Neural cell (in vitro differentiated cells): ENCODE measurements around the gene PALMD. TPM values are rescaled to one million over a fixed set of nuclear protein-coding genes. Genes with fewer than 3 reads are reported as not detected.

Experiments
- H2AFZ ChIP-seq: fragments of 200-600, 300-800 bp; sonication (generic), shearing (Covaris generic); 2 replicates; pipeline ENCODE4 v1.6.0; 2014; ENCODE audit warnings: low read depth, mild to moderate bottlenecking, antibody characterized with exemption, low read length, moderate library complexity
- H3F3A ChIP-seq: fragments of 200-600 bp; shearing (Covaris generic); 2 replicates; pipeline ENCODE4 v1.6.1; 2016; ENCODE audit warnings: mild to moderate bottlenecking, moderate library complexity, mixed read lengths, antibody characterized with exemption, low read length; ENCODE audit not compliant: insufficient read depth, poor library complexity, severe bottlenecking
- H3K27ac ChIP-seq: fragments of 200-600, 300-800 bp; sonication (generic), shearing (Covaris generic); 2 replicates; pipeline ENCODE4 v1.5.1; 2014; ENCODE audit warnings: mild to moderate bottlenecking, low read length, moderate library complexity
- H3K27me3 ChIP-seq: fragments of 300-800, 200-600 bp; sonication (generic), shearing (Covaris generic); 2 replicates; pipeline ENCODE4 v1.6.0; 2014; ENCODE audit warnings: mild to moderate bottlenecking, low read depth, low read length, moderate library complexity; ENCODE audit not compliant: insufficient read depth
- H3K36me3 ChIP-seq: fragments of 300-800, 200-600 bp; sonication (generic), shearing (Covaris generic); 2 replicates; pipeline ENCODE4 v1.5.1; 2014; ENCODE audit warnings: mild to moderate bottlenecking, antibody characterized with exemption, low read length, moderate library complexity; ENCODE audit not compliant: insufficient read depth
- H3K4me2 ChIP-seq: fragments of 300-800, 200-600 bp; sonication (generic), shearing (Covaris generic); 2 replicates; pipeline ENCODE4 v1.6.0; 2014; ENCODE audit warnings: mild to moderate bottlenecking, low read length
- H3K4me3 ChIP-seq: fragments of 300-800, 200-600 bp; sonication (generic), shearing (Covaris generic); 2 replicates; pipeline ENCODE4 v1.5.1; 2014; ENCODE audit warnings: mild to moderate bottlenecking, low read length, moderate library complexity
- H3K79me2 ChIP-seq: fragments of 200-600 bp; shearing (Covaris generic); replicated peaks from 2 replicates; pipeline ENCODE4 v1.6.0; 2014; ENCODE audit warnings: mild to moderate bottlenecking, low read length, moderate library complexity; ENCODE audit not compliant: insufficient read depth
- H3K9ac ChIP-seq: fragments of 300-800, 200-600 bp; sonication (generic), shearing (Covaris generic); 2 replicates; pipeline ENCODE4 v1.6.1; 2016; ENCODE audit warnings: mild to moderate bottlenecking, low read length, mixed read lengths
- H3K9me2 ChIP-seq: fragments of 200-600 bp; shearing (Covaris generic); 2 replicates; pipeline ENCODE4 v1.6.1; 2016; ENCODE audit warnings: mild to moderate bottlenecking, low read length, mixed read lengths; ENCODE audit not compliant: insufficient read depth
- H3K9me3 ChIP-seq: fragments of 200-600, 300-800 bp; sonication (generic), shearing (Covaris generic); 2 replicates; pipeline ENCODE4 v1.6.1; 2016; ENCODE audit warnings: mild to moderate bottlenecking, mixed run types, low read length, moderate library complexity, mixed read lengths
- H4K20me1 ChIP-seq: fragments of 200-600 bp; shearing (Covaris generic); 2 replicates; pipeline ENCODE4 v1.6.1; 2016; ENCODE audit warnings: mild to moderate bottlenecking, mixed run types; ENCODE audit not compliant: insufficient read depth
- EP300 ChIP-seq: fragments of 450-650 bp; conservative IDR thresholded peaks from 2 replicates; pipeline ENCODE4 v1.6.1; 2014; ENCODE audit warnings: antibody characterized with exemption, mild to moderate bottlenecking, moderate library complexity; ENCODE audit not compliant: poor library complexity, severe bottlenecking
- EZH2 ChIP-seq: fragments of 200-600, 300-800 bp; shearing (Covaris generic), sonication (generic); IDR thresholded peaks from 2 replicates; pipeline ENCODE4 v1.6.1; 2014; ENCODE audit warnings: antibody characterized with exemption, low read length, borderline replicate concordance, mild to moderate bottlenecking; ENCODE audit not compliant: insufficient read depth, poor library complexity, severe bottlenecking
- MXI1 ChIP-seq: fragments of 450-650 bp; conservative IDR thresholded peaks from 2 replicates; pipeline ENCODE4 v1.6.1; 2014; ENCODE audit warnings: antibody characterized with exemption, mild to moderate bottlenecking; ENCODE audit not compliant: poor library complexity, severe bottlenecking
- POLR2AphosphoS5 ChIP-seq: IDR thresholded peaks from 2 replicates; pipeline ENCODE4 v1.6.1; 2012
- RAD21 ChIP-seq: fragments of 450-650 bp; conservative IDR thresholded peaks from 2 replicates; pipeline ENCODE4 v1.6.1; 2014; ENCODE audit warnings: antibody characterized with exemption, mild to moderate bottlenecking, moderate library complexity
- REST ChIP-seq: IDR thresholded peaks from 2 replicates; pipeline ENCODE4 v1.6.1; 2012; ENCODE audit warnings: borderline replicate concordance
- SMC3 ChIP-seq: fragments of 450-650 bp; conservative IDR thresholded peaks from 2 replicates; pipeline ENCODE4 v1.6.1; 2014; ENCODE audit warnings: antibody characterized with exemption, mild to moderate bottlenecking, moderate library complexity; ENCODE audit not compliant: poor library complexity
- TAF1 ChIP-seq: IDR thresholded peaks from 2 replicates; pipeline ENCODE4 v1.6.1; 2012; ENCODE audit warnings: low read depth
- polyA plus RNA-seq: library from polyadenylated mRNA; depleted of rRNA; stranded (reverse); fragments of >200 nt; gene quantifications from 2 replicates; pipeline ENCODE4 v1.2.3, GENCODE V29; 2014
- TF ChIP-seq, protein P1 (sequence below): fragments of 450-650 bp; IDR thresholded peaks from 2 replicates; pipeline ENCODE4 v1.5.1; 2014; ENCODE audit warnings: antibody characterized with exemption, mild to moderate bottlenecking, moderate library complexity; ENCODE audit not compliant: poor library complexity, severe bottlenecking

PALMD gene
- polyA plus RNA-seq, 1 donor from 2014 or later, result 19.4 TPM

- no peaks in the 10 kb centered on the region for H3F3A ChIP-seq
- H3K9me3 ChIP-seq, result no peaks in the 10 kb centered on the region
- H3K9me2 ChIP-seq, result no peaks in the 10 kb centered on the region
- H3K9ac ChIP-seq, result no peak overlapping the region
- TF ChIP-seq REST, result no peak
- TF ChIP-seq EP300, result no peak
- no peak for TF ChIP-seq SMC3
- no peak for TF ChIP-seq RAD21
- TF ChIP-seq POLR2AphosphoS5, result no peak
- TF ChIP-seq MXI1, result no peak
- TF ChIP-seq, protein P1, sequence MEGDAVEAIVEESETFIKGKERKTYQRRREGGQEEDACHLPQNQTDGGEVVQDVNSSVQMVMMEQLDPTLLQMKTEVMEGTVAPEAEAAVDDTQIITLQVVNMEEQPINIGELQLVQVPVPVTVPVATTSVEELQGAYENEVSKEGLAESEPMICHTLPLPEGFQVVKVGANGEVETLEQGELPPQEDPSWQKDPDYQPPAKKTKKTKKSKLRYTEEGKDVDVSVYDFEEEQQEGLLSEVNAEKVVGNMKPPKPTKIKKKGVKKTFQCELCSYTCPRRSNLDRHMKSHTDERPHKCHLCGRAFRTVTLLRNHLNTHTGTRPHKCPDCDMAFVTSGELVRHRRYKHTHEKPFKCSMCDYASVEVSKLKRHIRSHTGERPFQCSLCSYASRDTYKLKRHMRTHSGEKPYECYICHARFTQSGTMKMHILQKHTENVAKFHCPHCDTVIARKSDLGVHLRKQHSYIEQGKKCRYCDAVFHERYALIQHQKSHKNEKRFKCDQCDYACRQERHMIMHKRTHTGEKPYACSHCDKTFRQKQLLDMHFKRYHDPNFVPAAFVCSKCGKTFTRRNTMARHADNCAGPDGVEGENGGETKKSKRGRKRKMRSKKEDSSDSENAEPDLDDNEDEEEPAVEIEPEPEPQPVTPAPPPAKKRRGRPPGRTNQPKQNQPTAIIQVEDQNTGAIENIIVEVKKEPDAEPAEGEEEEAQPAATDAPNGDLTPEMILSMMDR, result no peak
- TF ChIP-seq TAF1, result no peak
- no peak for TF ChIP-seq EZH2
- H3K27me3 ChIP-seq, result no peaks in the 10 kb centered on the region
- H2AFZ ChIP-seq, result no peak overlapping the region
- H3K4me3 ChIP-seq, result no peak overlapping the region
- no peak overlapping the region for H3K4me2 ChIP-seq
- no peaks in the 10 kb centered on the region for H3K79me2 ChIP-seq
- H3K36me3 ChIP-seq, result no peaks in the 10 kb centered on the region
- no peak overlapping the region for H3K27ac ChIP-seq
- H4K20me1 ChIP-seq, result no peaks in the 10 kb centered on the region
Measured at GRCh38 chr1:99665212-99665611, 19.3 kb downstream of the PALMD start.

- Histone ChIP-seq H4K20me1 (no peaks in the 10 kb centered on the region), H3K27ac (no peak overlapping the region), H3K9me2 (no peaks in the 10 kb centered on the region), H2AFZ (no peak overlapping the region), H3F3A (no peaks in the 10 kb centered on the region), H3K4me2 (no peak overlapping the region), H3K9me3 (no peaks in the 10 kb centered on the region), H3K9ac (no peak overlapping the region), H3K36me3 (no peaks in the 10 kb centered on the region), H3K27me3 (no peaks in the 10 kb centered on the region), H3K4me3 (no peak overlapping the region), H3K79me2 (no peaks in the 10 kb centered on the region)
- TF ChIP-seq, protein P1, result no peak
- no peak for TF ChIP-seq TAF1
- TF ChIP-seq SMC3, result no peak
- TF ChIP-seq EZH2, result no peak
- TF ChIP-seq RAD21, result no peak
- TF ChIP-seq MXI1, result no peak
- no peak for TF ChIP-seq REST
- TF ChIP-seq POLR2AphosphoS5, result no peak
- TF ChIP-seq EP300, result no peak
Measured at GRCh38 chr1:99669376-99669775, 23.5 kb downstream of the PALMD start.
